NK-92 (cell line): ENCODE data around the gene PPP1R2B.
"Not testable (repeated sequence)": the region's sequence is repeated elsewhere in the genome, so short reads cannot be mapped to it uniquely, and the experiment has no call there.

Source experiments
- DNase-seq: peaks from one replicate; lab custom pipeline; 2025; ENCODE audit not compliant: unreplicated experiment; lab: John Stamatoyannopoulos, UW

Gene PPP1R2B

DNA sequence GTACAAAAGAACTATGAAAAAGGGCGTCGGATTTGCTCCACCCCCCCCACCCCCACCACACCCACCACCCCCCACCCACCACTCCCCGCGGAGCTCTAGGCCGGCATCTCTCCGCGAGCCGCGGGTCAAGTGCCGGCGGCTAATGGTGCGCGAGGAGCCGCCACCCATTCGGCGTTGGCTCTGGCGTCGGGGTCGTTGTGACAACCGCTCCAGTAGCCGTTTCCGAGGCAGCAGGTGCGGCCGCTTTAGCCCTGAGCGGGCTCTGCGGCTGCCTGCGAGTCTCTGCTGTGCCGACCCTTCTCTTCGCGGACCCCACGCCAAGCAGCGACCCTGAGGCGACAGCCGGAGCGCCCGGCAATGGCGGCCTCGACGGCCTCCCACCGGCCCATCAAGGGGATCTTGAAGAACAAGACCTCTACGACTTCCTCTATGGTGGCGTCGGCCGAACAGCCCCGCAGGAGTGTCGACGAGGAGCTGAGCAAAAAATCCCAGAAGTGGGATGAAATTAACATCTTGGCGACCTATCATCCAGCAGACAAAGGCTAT is at the start of gene PPP1R2B:
Gene PPP1R2B, plus strand, starts transcription at position 90 of the 546 bp plus-strand sequence. Its CDS starts 268 bp downstream, at position 358.
- DNase-seq = no peak

DNA sequence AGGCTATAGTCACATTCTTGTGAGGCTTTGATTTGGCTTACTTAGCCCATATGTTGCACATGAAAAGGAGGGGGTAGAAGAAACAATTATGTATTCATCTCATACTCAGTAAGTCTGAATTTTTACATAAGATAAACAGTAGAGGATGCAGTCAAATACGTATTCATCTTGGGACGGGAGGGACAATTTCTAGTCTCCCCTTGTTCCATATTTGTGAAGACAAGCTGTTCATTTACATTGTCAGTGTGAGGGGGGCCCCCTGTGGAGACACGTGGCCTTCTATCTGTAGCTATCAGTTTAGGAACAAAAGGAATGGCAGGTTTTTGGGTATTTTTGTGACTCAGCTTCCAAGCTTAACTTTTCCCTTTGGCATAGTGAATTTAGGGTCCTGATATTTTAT is 49.2 kb upstream of the PPP1R2B start:
- no peak for DNase-seq

DNA sequence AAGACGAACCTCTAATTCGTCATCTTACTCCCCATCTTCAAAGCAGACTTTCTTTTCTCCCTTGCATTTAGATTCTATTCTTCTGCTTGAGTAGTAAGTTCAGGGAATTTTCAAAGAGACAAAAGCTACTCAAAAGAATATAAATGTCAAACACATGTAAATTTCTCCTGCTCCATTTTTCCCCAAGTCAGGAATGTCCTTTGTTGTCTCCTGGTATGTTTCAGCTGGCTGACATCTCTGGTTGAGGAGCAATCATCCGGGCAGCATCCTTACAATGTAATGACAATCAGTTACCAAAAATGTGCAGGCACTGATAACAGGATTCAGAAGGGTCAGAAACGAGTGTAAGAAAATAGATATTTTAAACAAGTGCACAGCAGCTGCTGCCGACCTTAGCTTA is 47.6 kb upstream of the PPP1R2B start:
- no peak for DNase-seq

- no peak for DNase-seq
These were observed 46.7 kb upstream of the PPP1R2B start for GRCh38 chr5:156803404-156803803.

DNA sequence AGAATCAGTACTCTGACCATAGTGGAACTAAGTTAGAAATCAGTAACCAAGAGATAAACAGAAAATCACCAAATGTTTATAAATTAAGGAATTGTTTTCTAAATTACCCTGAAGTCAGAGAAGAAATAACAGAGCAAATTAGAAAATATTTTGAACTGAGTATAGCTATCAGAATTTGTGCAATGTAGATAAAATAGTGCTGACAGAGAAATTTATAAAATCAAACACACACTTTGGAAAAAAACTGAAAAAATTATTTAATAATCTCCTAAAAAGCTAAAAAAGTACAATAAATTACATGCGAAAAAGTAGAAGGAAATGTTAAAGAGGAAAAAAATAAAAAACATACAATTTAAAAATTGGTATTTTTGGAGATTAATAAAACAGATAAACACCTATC is 37.1 kb upstream of the PPP1R2B start:
- no peak for DNase-seq

- no peak for DNase-seq
These were observed 34.0 kb upstream of the PPP1R2B start for GRCh38 chr5:156815988-156816599.

DNA sequence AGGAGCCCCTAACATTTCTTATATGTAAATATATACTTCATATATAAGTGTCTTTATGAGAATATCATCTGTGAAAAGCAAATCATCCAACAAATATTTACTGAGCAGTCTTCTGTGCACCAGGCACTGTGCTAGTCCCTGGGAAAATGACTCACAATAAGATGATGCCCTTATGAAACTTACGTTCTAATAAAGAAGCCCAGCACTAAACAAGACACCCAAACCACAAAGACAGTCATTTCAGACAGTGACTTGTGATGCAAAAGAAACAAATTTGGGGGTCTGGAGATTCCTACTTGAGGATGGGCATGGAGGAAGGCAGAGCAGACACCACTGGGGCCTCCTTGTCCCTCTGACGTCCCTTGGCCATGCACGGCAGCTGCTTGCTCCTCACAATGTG is 30.6 kb upstream of the PPP1R2B start:
- DNase-seq = no peak

GRCh38 chr5:156819967-156820581 is 30.0 kb upstream of the PPP1R2B start:
- no peak for DNase-seq

GRCh38 chr5:156824241-156824640 is 25.9 kb upstream of the PPP1R2B start:
- no peak for DNase-seq

DNA sequence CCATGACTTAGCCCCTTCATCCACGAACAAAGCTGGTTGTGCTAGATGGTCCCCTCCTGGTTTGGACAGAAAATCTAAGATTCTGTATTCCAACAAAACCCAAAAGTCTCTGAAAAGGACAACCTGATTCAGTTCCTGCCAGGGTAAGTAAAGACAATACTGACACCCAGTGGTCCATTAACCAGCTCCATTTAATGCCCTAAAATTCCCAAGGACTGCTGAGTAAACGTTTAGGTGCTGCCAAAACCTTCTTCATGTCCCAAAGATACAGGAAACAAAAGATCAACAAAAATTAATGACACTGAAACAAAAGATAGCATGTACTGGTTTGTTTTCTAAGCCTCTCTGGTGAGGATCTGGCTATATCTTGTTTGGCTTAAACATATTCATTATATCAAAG is 25.3 kb upstream of the PPP1R2B start:
- no peak for DNase-seq

- no peak for DNase-seq
These were observed 24.4 kb upstream of the PPP1R2B start for GRCh38 chr5:156825688-156826087.

DNA sequence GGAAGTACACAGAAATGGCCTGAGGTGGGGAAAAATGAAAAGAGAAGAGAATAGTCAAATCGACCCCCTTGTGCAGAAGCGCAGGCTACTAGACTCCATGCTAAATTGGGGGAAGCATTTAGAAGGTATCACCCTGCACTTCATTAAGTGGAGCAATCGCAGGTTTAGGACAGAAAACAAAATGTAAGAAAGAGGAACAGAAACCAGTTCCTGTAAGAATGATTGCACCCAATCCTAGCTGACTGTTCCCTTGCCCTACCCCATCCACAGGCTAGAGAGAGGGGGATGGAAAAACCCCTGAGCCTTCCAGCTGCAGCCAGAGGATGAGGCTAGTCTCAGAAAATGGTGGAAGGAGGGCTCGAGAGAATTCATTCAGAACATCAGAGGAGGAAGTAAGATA is 23.9 kb upstream of the PPP1R2B start:
- DNase-seq = no peak

DNA sequence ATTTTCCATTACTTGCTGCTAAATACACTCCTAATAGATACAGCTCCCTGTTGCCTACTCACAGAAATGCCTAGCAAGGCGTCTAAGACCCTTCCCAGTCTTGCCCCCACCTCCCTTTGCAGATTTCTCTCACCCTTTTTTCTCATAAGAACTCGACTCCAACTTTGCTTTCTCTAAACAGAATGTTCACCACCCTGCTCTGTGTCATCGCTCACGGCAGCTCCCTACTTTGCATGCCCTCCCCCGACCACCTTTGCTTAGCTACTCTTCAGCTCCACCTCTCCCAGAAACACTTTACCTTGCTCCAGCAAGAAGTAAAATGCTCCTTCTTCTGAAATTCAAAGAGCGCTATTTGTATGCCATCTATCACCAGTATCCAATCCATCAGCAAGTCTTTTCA is 15.2 kb upstream of the PPP1R2B start:
- DNase-seq = no peak

DNA sequence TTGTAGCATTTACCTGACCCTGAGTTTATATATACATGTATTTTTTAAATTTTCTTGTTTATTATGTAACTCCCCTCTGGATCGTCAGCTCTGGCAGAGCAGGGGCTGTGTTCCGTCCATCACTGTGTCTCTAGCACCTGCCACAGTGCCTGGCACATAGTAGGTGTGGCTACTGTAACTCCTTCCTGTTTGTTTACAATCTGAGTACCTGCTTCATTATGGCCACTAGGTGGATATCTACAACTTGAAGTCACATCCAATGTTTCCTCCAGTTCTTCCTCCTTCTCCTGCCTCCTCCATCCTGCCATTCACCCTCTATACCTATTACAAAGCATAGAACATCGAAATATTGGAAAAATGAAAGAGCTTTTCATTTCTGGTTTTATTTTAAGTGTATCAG is 14.2 kb upstream of the PPP1R2B start:
- no peak for DNase-seq

DNA sequence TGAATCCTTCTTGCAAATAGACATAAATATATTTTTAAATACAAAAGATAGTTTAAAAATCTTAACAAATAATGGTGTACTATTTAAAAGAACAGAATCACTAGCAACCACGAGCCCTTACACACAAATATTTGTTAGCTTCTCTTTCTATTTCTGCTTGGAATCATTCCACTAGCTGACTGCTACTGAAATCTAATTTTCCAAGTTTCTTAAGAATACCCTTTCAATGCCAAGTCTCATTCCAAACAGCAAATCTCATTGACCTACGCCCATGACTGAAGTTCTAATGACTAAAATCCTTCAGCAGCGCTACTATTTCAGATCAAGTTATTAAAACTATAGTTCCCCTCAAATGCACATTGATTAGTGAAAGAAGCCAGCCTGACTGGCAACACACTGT is 13.2 kb upstream of the PPP1R2B start:
- DNase-seq = no peak

DNA sequence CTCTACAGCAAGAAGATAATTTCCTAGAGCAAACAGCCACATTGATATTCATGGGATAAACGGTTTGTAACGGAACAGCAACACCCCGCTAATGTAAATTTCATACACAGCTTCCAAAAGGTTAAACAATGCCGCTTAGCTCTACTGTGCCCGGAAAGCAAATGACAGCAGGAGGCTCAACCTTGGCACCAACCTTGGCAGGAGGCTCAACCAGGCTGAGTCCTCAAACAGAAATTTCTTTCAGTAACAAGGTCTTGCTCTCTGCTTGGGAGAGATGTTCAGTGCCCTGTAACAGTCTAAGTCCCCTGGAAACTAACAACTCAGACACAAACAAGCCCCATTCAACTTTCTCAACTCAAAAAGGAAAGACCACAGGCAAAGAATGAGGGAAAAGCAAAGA is 11.1 kb upstream of the PPP1R2B start:
- no peak for DNase-seq

GRCh38 chr5:156841737-156842136 is 8.4 kb upstream of the PPP1R2B start:
- no peak for DNase-seq

DNA sequence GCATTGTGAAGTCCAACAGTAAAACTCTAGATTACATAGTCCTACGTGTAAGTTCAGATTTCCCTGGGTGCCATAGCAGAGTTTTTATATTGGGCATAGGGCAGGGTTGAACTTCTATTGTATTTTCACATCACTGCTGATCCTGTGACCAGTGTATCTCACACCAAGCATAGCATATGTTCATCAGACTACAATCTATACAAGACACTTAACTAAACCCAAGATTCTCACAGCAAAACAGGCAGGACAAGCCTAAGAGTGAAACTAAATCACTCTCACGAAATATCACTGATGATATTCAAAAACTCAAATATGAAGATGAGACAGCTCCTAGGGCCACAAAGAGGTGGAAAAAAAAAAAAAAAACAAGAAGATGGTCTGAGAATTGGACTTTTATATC is 3.2 kb upstream of the PPP1R2B start:
- no peak for DNase-seq

DNA sequence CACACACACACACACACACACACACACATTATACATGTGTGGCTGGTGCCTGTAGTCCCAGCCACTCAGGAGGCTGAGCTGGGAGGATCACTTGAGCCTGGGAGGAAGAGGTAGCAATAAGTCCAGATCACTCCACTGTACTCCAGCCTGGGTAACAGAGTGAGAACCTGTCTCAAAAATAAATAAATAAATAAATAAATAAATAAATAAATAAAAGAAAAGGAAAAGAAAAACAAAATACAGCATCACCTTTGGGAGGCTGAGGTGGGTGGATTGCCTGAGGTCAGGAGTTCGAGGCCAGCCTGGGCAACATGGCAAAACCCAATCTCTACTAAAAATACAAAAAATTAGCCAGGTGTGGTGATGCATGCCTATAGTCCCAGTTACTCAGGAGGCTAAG is 1.6 kb upstream of the PPP1R2B start:
- not testable (repeated sequence) for DNase-seq

- no peak for DNase-seq
These were observed 1.8 kb downstream of the PPP1R2B start for GRCh38 chr5:156851880-156852279.

GRCh38 chr5:156853055-156853454 is 3.0 kb downstream of the PPP1R2B start:
- DNase-seq = not testable (repeated sequence)

DNA sequence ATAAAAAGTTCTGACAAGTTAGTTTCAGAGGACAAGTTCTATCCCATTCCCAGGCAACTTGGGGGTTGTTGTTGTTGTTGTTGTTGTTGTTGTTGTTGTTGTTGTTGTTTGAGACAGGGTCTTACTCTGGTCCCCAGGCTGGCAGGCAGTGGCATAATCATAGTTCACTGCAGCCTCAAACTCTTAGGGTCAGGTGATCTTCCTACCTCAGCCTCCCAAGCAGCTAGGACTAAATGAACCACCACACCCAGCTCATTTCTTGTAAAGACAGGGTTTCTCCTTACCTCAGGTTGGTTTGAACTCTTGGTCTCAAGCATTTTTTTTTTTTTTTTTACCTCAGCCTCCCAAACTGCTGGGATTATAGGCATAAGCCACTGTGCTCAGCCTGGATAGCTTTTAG is 15.3 kb downstream of the PPP1R2B start:
- DNase-seq = no peak

GRCh38 chr5:156870498-156870839 is 20.4 kb downstream of the PPP1R2B start:
- no peak for DNase-seq
